Peyer's patch (tissue), 4 donors: Measurements from ENCODE around the gene FMNL2.

ENCODE experiments used
- CTCF ChIP-seq, 6 experiments: fragments of 450-650 bp in 4 of 6; fragments of 200-600 bp in 2 of 6; sonication (generic) in 1 of 6; IDR thresholded peaks; one replicate each; pipeline ENCODE4 v1.5.1; 2017 to 2019; ENCODE audit warnings: antibody characterized with exemption in 6 of 6, mild to moderate bottlenecking in 3 of 6, moderate library complexity in 1 of 6
- POLR2A ChIP-seq, 2 donors: fragments of 450-650 bp; IDR thresholded peaks; one replicate each; pipeline ENCODE4 v1.5.1; 2017; ENCODE audit warnings: antibody characterized with exemption in 2 of 2, mild to moderate bottlenecking in 2 of 2, moderate library complexity in 2 of 2

- TF ChIP-seq POLR2A (IDR thresholded peaks at IDR 0.05) (no peak), CTCF (IDR thresholded peaks at IDR 0.05) (no peak)
These were observed 254.0 kb downstream of the FMNL2 start for GRCh38 chr2:152588998-152589397.
